ENCODE data around the gene ZMIZ1.

DNA sequence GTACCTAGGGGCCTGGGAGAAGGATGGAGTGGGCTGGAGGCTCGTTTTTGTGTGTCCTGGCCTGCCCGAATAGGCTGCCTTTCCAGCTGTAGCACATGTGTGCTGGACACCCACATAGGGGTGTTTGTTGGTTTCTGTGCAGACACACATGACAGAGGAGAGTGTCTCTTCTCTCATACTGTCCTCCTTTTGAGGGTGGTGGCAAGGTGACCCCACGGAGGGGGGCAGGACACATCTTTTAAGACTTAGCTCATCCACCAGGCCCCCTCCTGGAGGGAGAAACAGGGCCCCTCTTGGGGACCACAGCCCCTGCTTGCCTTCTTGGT, 206.3 kb downstream of the ZMIZ1 start:
- TF ChIP-seq, protein P1, sequence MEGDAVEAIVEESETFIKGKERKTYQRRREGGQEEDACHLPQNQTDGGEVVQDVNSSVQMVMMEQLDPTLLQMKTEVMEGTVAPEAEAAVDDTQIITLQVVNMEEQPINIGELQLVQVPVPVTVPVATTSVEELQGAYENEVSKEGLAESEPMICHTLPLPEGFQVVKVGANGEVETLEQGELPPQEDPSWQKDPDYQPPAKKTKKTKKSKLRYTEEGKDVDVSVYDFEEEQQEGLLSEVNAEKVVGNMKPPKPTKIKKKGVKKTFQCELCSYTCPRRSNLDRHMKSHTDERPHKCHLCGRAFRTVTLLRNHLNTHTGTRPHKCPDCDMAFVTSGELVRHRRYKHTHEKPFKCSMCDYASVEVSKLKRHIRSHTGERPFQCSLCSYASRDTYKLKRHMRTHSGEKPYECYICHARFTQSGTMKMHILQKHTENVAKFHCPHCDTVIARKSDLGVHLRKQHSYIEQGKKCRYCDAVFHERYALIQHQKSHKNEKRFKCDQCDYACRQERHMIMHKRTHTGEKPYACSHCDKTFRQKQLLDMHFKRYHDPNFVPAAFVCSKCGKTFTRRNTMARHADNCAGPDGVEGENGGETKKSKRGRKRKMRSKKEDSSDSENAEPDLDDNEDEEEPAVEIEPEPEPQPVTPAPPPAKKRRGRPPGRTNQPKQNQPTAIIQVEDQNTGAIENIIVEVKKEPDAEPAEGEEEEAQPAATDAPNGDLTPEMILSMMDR (IDR thresholded peaks at IDR 0.05): no peak
- no peak for TF ChIP-seq POLR2A (IDR thresholded peaks at IDR 0.05)

Data from adrenal gland (tissue), 5 donors.